Heart right ventricle (tissue), 16 donors: Measurements from ENCODE around the gene ALK. TPM values are rescaled to one million over a fixed set of nuclear protein-coding genes. Genes with fewer than 3 reads are reported as not detected.

Experiments
- ATAC-seq, 8 donors: fragments of 200-7000 bp; cut with Tn5 transposase; one replicate each; pipeline ENCODE4 v1.9.1; 2020; ENCODE audit warnings: mild to moderate bottlenecking in 8 of 8, moderate library complexity in 8 of 8, moderate number of reproducible peaks in 1 of 8
- DNase-seq, 2 donors: peaks; one replicate each; pipeline ENCODE4 v3.0.0-alpha.2; 2020
- H3K27ac ChIP-seq, 10 donors: fragments of 200-600 bp; sonication (generic) in 2 of 10; one replicate each; pipeline versions ENCODE4 v1.5.0 to v1.8.0; 2020 to 2022; ENCODE audit warnings: mild to moderate bottlenecking in 3 of 10
- H3K27me3 ChIP-seq, 7 donors: fragments of 200-600 bp; one replicate each; pipeline ENCODE4 v1.8.0; 2021 to 2022; ENCODE audit warnings: mild to moderate bottlenecking in 2 of 7
- H3K36me3 ChIP-seq, 9 donors: fragments of 200-600 bp; sonication (generic) in 1 of 9; one replicate each; pipeline versions ENCODE4 v1.5.0 to v1.8.0; 2020 to 2022; ENCODE audit warnings: mild to moderate bottlenecking in 2 of 9
- H3K4me1 ChIP-seq, 9 donors: fragments of 200-600 bp; sonication (generic) in 1 of 9; one replicate each; pipeline versions ENCODE4 v1.5.0 to v1.8.0; 2020 to 2022; ENCODE audit warnings: mild to moderate bottlenecking in 4 of 9
- H3K4me3 ChIP-seq, 10 donors: fragments of 200-600 bp; sonication (generic) in 2 of 10; one replicate each; pipeline versions ENCODE4 v1.5.0 to v1.8.0; 2020 to 2022; ENCODE audit warnings: mild to moderate bottlenecking in 7 of 10, moderate library complexity in 2 of 10
- H3K9me3 ChIP-seq, 11 donors: fragments of 200-600 bp in 10 of 11; sonication (generic) in 2 of 11; one replicate each; pipeline versions ENCODE4 v1.5.0 to v1.8.0; 2013 to 2022; ENCODE audit warnings: mild to moderate bottlenecking in 2 of 11, control low read depth in 1 of 11, moderate library complexity in 1 of 11
- CTCF ChIP-seq, 9 donors: fragments of 200-600 bp; sonication (generic) in 2 of 9; IDR thresholded peaks; one replicate each; pipeline versions ENCODE4 v1.5.0 to v1.8.0; 2021 to 2022; ENCODE audit warnings: antibody characterized with exemption in 9 of 9, mild to moderate bottlenecking in 5 of 9, moderate library complexity in 1 of 9
- WGBS, 2 donors: extraction: QIAGEN DNeasy Blood & Tissue Kit; methylation state at CpG; one replicate each; pipeline ENCODE4 v1.1.7; 2013; ENCODE audit warnings: inconsistent platforms in 1 of 2; 5-methylcytosine and 5-hydroxymethylcytosine counted together
- intact Hi-C, 10 donors: fragments of 100-400 bp; cut with DNase I; formaldehyde crosslinking; loops; one replicate each; pipeline versions ENCODE4 v1.11.1 to v1.14.2; 2022
- polyA plus RNA-seq, 2 donors: library from polyadenylated mRNA; stranded (reverse); fragments of 200-250 nt; gene quantifications; one replicate each; pipeline ENCODE4 v1.2.3, GENCODE V29; 2013
- total RNA-seq, 10 donors: library from RNA; stranded (reverse); fragmentation: NEBNext Ultra II Directional in 3 of 10; extraction: Animal tissue kit (Norgen Biotek cat#: 25700) in 3 of 10; gene quantifications; one replicate each; pipeline versions ENCODE4 v1.2.1 to v1.2.4, GENCODE V29; 2021 to 2023
- donor health status: Arrhythmogenic right ventricular cardiomyopathy.
- donor health status: ischemic (EF 13 %, LVEDD 7.1; RV severe dilation, severe dysfunction).
- donor health status: healthy with polysubstance abuse.
- donor health status: DM: no; HTN: yes; CAD: no.
- donor health status: DM: no; HTN: no; CAD: no.
- donor health status: ischemic (EF 25% LVEDD 6.9; RV normal size, moderate dysfunction).
- donor health status: ischemic (EF 25% LVEDD 5.7; RV mildly dilated, moderate dysfunction).
- donor health status: healthy.
- donor health status: DM: yes; HTN: yes; CAD: no.
- donor health status: Ischemic cardiomyopathy.
- donor health status: ischemic (EF 35%, LVEDD 5.7; RV mildly dilated, moderate dysfunction).
- donor health status: nonischemic (EF 11% LVEDD 7.7; RV severe dilation, severe dysfunction).
- donor health status: DM: yes; HTN: yes; CAD: no.
- donor health status: PGD.
- donor health status: ischemic (EF 29% LVEDD 5.4; RV normal size, mild dysfunction).
- donor health status: nonischemic (EF 23%, LVEDD 6.1; RV moderate dilation, normal function).

ALK gene
- total and polyA plus RNA-seq, 12 donors = 0.01 to 0.24 (median 0.08) TPM; not detected in 7

GRCh38 chr2:29309090-29310029, 612.0 kb downstream of the ALK start:
- intact Hi-C loops = loop anchor here in 5 of 10 donors (5.0 to 10.0 kb wide), 3 partner anchors 528 to 535 kb away; no protein-coding TSS in a partner anchor
- H3K9me3 ChIP-seq = no peaks in the 10 kb centered on the region
- no peak overlapping the region for H3K27ac ChIP-seq
- peak in 1 of 2 donors; percentile 59 for DNase-seq
- H3K36me3 ChIP-seq = no peaks in the 10 kb centered on the region
- TF ChIP-seq CTCF (IDR thresholded peaks at IDR 0.05) = peak; percentile 49 to 80 (median 70)
- H3K4me3 ChIP-seq = no peak overlapping the region
- H3K4me1 ChIP-seq = peaks cover 0 to 2% (median 0%) of the 10 kb centered on the region in 9 donors
- H3K27me3 ChIP-seq = peaks cover 0 to 38% (median 16%) of the 10 kb centered on the region in 7 donors
- WGBS, 2 donors = 70 to 72% methylated on average over 9 of the region's 9 CpGs
- peak in 7 of 8 donors; percentile 59 to 78 (median 66) for ATAC-seq

- Histone ChIP-seq H3K4me1 (no peaks in the 10 kb centered on the region), H3K4me3 (no peak overlapping the region), H3K36me3 (no peaks in the 10 kb centered on the region), H3K27ac (no peak overlapping the region), H3K27me3 (peaks cover 0 to 38% (median 10%) of the 10 kb centered on the region in 7 donors), H3K9me3 (no peaks in the 10 kb centered on the region)
- 64 to 75% methylated on average over 9 of the region's 9 CpGs for WGBS, 2 donors
- intact Hi-C loops = loop anchor here in 3 of 10 donors (5.0 to 10.0 kb wide), 3 partner anchors 529 to 536 kb away; no protein-coding TSS in a partner anchor
- DNase-seq (no peak), ATAC-seq (no peak)
- no peak for TF ChIP-seq CTCF (IDR thresholded peaks at IDR 0.05)
Measured at GRCh38 chr2:29308366-29308765, 613.0 kb downstream of the ALK start.

- intact Hi-C loops = loop anchor here in 3 of 10 donors (5.0 to 10.0 kb wide), 3 partner anchors 530 to 537 kb away; no protein-coding TSS in a partner anchor
- H3K27me3 ChIP-seq = peaks cover 0 to 31% (median 5%) of the 10 kb centered on the region in 7 donors
- no peaks in the 10 kb centered on the region for H3K4me1 ChIP-seq
- TF ChIP-seq CTCF (IDR thresholded peaks at IDR 0.05) = no peak
- no peaks in the 10 kb centered on the region for H3K36me3 ChIP-seq
- WGBS, 2 donors = 50 to 76% methylated on average over 2 of the region's 2 CpGs
- ATAC-seq (no peak), DNase-seq (no peak)
- no peak overlapping the region for H3K4me3 ChIP-seq
- H3K27ac ChIP-seq = no peak overlapping the region
- no peaks in the 10 kb centered on the region for H3K9me3 ChIP-seq
Measured at GRCh38 chr2:29307519-29307918, 613.9 kb downstream of the ALK start.

GRCh38 chr2:29305762-29306161, 615.6 kb downstream of the ALK start:
- H3K9me3 ChIP-seq = no peaks in the 10 kb centered on the region
- no peak overlapping the region for H3K27ac ChIP-seq
- no peaks in the 10 kb centered on the region for H3K4me1 ChIP-seq
- TF ChIP-seq CTCF (IDR thresholded peaks at IDR 0.05) = no peak
- H3K36me3 ChIP-seq = no peaks in the 10 kb centered on the region
- intact Hi-C loops = loop anchor here in 3 of 10 donors (5.0 to 10.0 kb wide), 3 partner anchors 532 to 539 kb away; no protein-coding TSS in a partner anchor
- no peak for DNase-seq
- WGBS, 2 donors = 82 to 84% methylated on average over 6 of the region's 6 CpGs
- ATAC-seq = no peak
- H3K27me3 ChIP-seq = peaks cover 0 to 19% (median 7%) of the 10 kb centered on the region in 7 donors
- H3K4me3 ChIP-seq = no peak overlapping the region
